Uterus (tissue), 2 donors: ENCODE data around the gene CAPN9.

Experiments
- CTCF ChIP-seq, 4 experiments: fragments of 200-600 bp in 2 of 4; fragments of 450-650 bp in 2 of 4; sonication (generic) in 2 of 4; IDR thresholded peaks; one replicate each; pipeline ENCODE4 v1.5.1; 2016 to 2019; ENCODE audit warnings: antibody characterized with exemption in 4 of 4, mild to moderate bottlenecking in 2 of 4, moderate library complexity in 1 of 4
- POLR2A ChIP-seq, 2 donors: fragments of 450-650 bp; IDR thresholded peaks; one replicate each; pipeline ENCODE4 v1.6.1; 2016; ENCODE audit warnings: antibody characterized with exemption in 2 of 2, mild to moderate bottlenecking in 1 of 2, moderate library complexity in 1 of 2

DNA sequence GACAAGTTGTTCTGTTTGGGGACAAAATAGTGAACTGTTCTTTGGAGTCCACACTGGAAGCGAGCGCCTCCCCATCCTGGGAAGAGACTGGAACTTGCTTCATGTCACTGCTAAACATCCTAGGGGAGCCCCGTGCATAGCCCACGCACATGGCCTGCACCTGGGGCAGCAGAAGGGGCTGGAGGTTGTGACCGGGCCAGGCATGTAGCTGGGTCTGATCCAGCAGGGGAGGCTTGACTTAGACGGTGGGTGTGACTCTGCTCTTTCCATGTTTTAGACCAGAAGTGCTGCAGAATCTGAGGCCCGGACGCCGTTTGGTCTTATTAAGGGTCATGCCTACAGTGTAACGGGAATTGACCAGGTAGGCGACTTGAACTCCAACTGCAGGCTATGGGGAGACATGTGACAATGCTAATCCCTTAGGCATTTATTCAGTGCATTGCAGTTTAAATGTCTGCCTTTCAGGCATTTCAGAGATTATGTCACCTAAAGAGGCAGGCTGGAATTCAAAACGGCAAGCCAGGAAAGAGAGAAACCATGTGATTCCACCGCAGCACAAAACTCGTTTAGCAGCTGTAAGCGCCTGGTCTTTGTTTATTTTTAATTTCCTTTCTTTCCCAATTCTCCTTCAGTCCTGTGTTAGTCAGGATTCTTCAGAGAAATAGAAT lies 21.8 kb downstream of the CAPN9 start:
- TF ChIP-seq CTCF (IDR thresholded peaks at IDR 0.05) (no peak), POLR2A (IDR thresholded peaks at IDR 0.05) (no peak)
